Hepatocyte (in vitro differentiated cells): ENCODE measurements around the gene STXBP6. TPM values are rescaled to one million over a fixed set of nuclear protein-coding genes. Genes with fewer than 3 reads are reported as not detected.

Experiments used
- DNase-seq: peaks from one replicate; pipeline ENCODE4 v3.0.0-alpha.2; 2016; ENCODE audit warnings: low spot score
- H2AFZ ChIP-seq: fragments of 200-600 bp; sonication (generic); 2 replicates; pipeline ENCODE4 v1.6.0; 2016; ENCODE audit warnings: antibody characterized with exemption, mild to moderate bottlenecking
- H3K27ac ChIP-seq: fragments of 200-600 bp; sonication (generic); 2 replicates; pipeline ENCODE4 v1.5.1; 2016; ENCODE audit warnings: mild to moderate bottlenecking
- H3K27me3 ChIP-seq: fragments of 200-600 bp; sonication (generic); 2 replicates; pipeline ENCODE4 v1.6.1; 2016
- H3K36me3 ChIP-seq: fragments of 200-600 bp; sonication (generic); replicated peaks from 2 replicates; pipeline ENCODE4 v1.5.1; 2016; ENCODE audit warnings: low read depth; ENCODE audit not compliant: insufficient read depth
- H3K4me1 ChIP-seq: fragments of 200-600 bp; sonication (generic); 2 replicates; pipeline ENCODE4 v1.5.1; 2016; ENCODE audit warnings: mild to moderate bottlenecking, moderate library complexity; ENCODE audit not compliant: insufficient read depth
- H3K4me2 ChIP-seq: fragments of 200-600 bp; sonication (generic); 2 replicates; pipeline ENCODE4 v1.6.0; 2016
- H3K4me3 ChIP-seq: fragments of 200-600 bp; sonication (generic); 2 replicates; pipeline ENCODE4 v1.5.1; 2016; ENCODE audit warnings: mild to moderate bottlenecking
- H3K79me2 ChIP-seq: fragments of 200-600 bp; sonication (generic); 2 replicates; pipeline ENCODE4 v1.6.0; 2017; ENCODE audit warnings: mild to moderate bottlenecking
- H3K9me2 ChIP-seq: fragments of 200-600 bp; sonication (generic); replicated peaks from 2 replicates; pipeline ENCODE4 v1.6.0; 2017; ENCODE audit warnings: mild to moderate bottlenecking; ENCODE audit not compliant: insufficient read depth
- H3K9me3 ChIP-seq: fragments of 200-600 bp; sonication (generic); 2 replicates; pipeline ENCODE4 v1.5.1; 2016; ENCODE audit warnings: low read depth, mild to moderate bottlenecking
- H4K20me1 ChIP-seq: fragments of 200-600 bp; sonication (generic); 2 replicates; pipeline ENCODE4 v1.6.0; 2016; ENCODE audit warnings: mild to moderate bottlenecking; ENCODE audit not compliant: insufficient read depth, poor library complexity, severe bottlenecking
- CTCF ChIP-seq: fragments of 200-600 bp; sonication (generic); IDR thresholded peaks from 2 replicates; pipeline ENCODE4 v1.5.1; 2016; ENCODE audit warnings: antibody characterized with exemption, mild to moderate bottlenecking; ENCODE audit not compliant: poor library complexity
- EZH2 ChIP-seq: fragments of 200-600 bp; sonication (generic); IDR thresholded peaks from 2 replicates; pipeline ENCODE4 v1.6.1; 2016; ENCODE audit warnings: antibody characterized with exemption, mild to moderate bottlenecking, borderline replicate concordance
- EZH2phosphoT487 ChIP-seq: fragments of 200-600 bp; sonication (generic); IDR thresholded peaks from one replicate; pipeline ENCODE4 v1.6.1; 2018; ENCODE audit warnings: antibody characterized with exemption, mild to moderate bottlenecking, low read depth, moderate library complexity; ENCODE audit not compliant: unreplicated experiment, severe bottlenecking
- WGBS: methylation state at CpG from one replicate; pipeline ENCODE4 v1.1.6; 2016; ENCODE audit warnings: low lambda C conversion rate; ENCODE audit errors: missing lambda C conversion rate; 5-methylcytosine and 5-hydroxymethylcytosine counted together
- polyA plus RNA-seq: library from polyadenylated mRNA; unstranded; fragments of >200 nt; fragmentation: Nextera tagmentation; extraction: Ambion mirVana; gene quantifications from 2 replicates; pipeline ENCODE4 v1.2.1, GENCODE V29; 2016
- total RNA-seq: library from RNA; depleted of rRNA; stranded (reverse); fragments of >200 nt; gene quantifications from 2 replicates; pipeline ENCODE4 v1.2.3, GENCODE V29; 2014

STXBP6 gene
- total and polyA plus RNA-seq, 2 experiments from 2014 or later, result 34.1 to 44.9 TPM

GRCh38 chr14:24883576-24883975, 166.4 kb downstream of the STXBP6 start:
- Histone ChIP-seq H3K27ac (no peak overlapping the region), H3K4me1 (peaks cover 17% of the 10 kb centered on the region), H3K4me3 (no peak overlapping the region), H3K36me3 (no peaks in the 10 kb centered on the region), H3K9me3 (no peaks in the 10 kb centered on the region), H2AFZ (no peak overlapping the region), H3K27me3 (no peaks in the 10 kb centered on the region), H3K79me2 (peaks cover 40% of the 10 kb centered on the region), H3K9me2 (no peaks in the 10 kb centered on the region), H3K4me2 (no peak overlapping the region), H4K20me1 (no peaks in the 10 kb centered on the region)
- 95% methylated on average over 2 of the region's 2 CpGs for WGBS
- no peak for DNase-seq
- TF ChIP-seq CTCF (no peak), EZH2phosphoT487 (no peak), EZH2 (no peak)

GRCh38 chr14:24881116-24881893, 168.6 kb downstream of the STXBP6 start:
- no peaks in the 10 kb centered on the region for H4K20me1 ChIP-seq
- 100% methylated on average over 2 of the region's 2 CpGs for WGBS
- H3K9me3 ChIP-seq, result no peaks in the 10 kb centered on the region
- no peak for DNase-seq
- no peak overlapping the region for H3K4me2 ChIP-seq
- H3K36me3 ChIP-seq, result no peaks in the 10 kb centered on the region
- no peak overlapping the region for H3K4me3 ChIP-seq
- no peaks in the 10 kb centered on the region for H3K9me2 ChIP-seq
- H3K27me3 ChIP-seq, result no peaks in the 10 kb centered on the region
- TF ChIP-seq EZH2, result no peak
- no peak for TF ChIP-seq EZH2phosphoT487
- TF ChIP-seq CTCF, result no peak
- H2AFZ ChIP-seq, result no peak overlapping the region
- peaks cover 34% of the 10 kb centered on the region for H3K79me2 ChIP-seq
- H3K27ac ChIP-seq, result no peak overlapping the region
- H3K4me1 ChIP-seq, result peaks cover 15% of the 10 kb centered on the region

- Histone ChIP-seq H3K9me2 (no peaks in the 10 kb centered on the region), H3K9me3 (no peaks in the 10 kb centered on the region), H3K79me2 (peaks cover 28% of the 10 kb centered on the region), H4K20me1 (no peaks in the 10 kb centered on the region), H3K27ac (no peak overlapping the region), H3K4me3 (no peak overlapping the region), H2AFZ (no peak overlapping the region), H3K4me2 (no peak overlapping the region), H3K4me1 (peaks cover 10% of the 10 kb centered on the region), H3K27me3 (no peaks in the 10 kb centered on the region), H3K36me3 (no peaks in the 10 kb centered on the region)
- 88% methylated on average over 4 of the region's 4 CpGs for WGBS
- DNase-seq, result no peak
- TF ChIP-seq EZH2phosphoT487 (no peak), CTCF (no peak), EZH2 (no peak)
Observed at GRCh38 chr14:24880689-24881088, 169.3 kb downstream of the STXBP6 start.
